Panc1 (cell line): ENCODE data around the gene SLC38A4. TPM values are rescaled to one million over a fixed set of nuclear protein-coding genes. Genes with fewer than 3 reads are reported as not detected.

Source experiments
- ATAC-seq: fragments of 200-7000 bp; cut with Tn5 transposase; 2 replicates; pipeline ENCODE4 v1.9.1; 2020; ENCODE audit warnings: mild to moderate bottlenecking, moderate library complexity
- BruUV-seq: library from RNA; stranded (reverse); fragments of 400-500 nt; replicated peaks from 2 replicates; lab custom pipeline; 2021; lab: Mats Ljungman, UMichigan
- CTCF ChIA-PET: fragments of 300-600 bp; sonication (Branson Sonifier 250); formaldehyde crosslinking; loops from one replicate; lab custom pipeline; 2022; ENCODE audit warnings: antibody characterized with exemption; lab: Charles Lee
- POLR2A ChIA-PET: fragments of 300-600 bp; sonication (Branson Sonifier 250); formaldehyde crosslinking; loops from one replicate; lab custom pipeline; 2022; ENCODE audit warnings: antibody characterized with exemption; lab: Charles Lee
- DNase-seq: peaks from one replicate; pipeline ENCODE4 v3.0.0-alpha.2; 2010; ENCODE audit warnings: low read depth, low spot score
- H3K27ac ChIP-seq: 2 replicates; pipeline ENCODE4 v1.5.1; 2011; ENCODE audit warnings: mild to moderate bottlenecking, low read length, inconsistent platforms
- H3K27me3 ChIP-seq: fragments of 200-500 bp; sonication (Bioruptor generic); 2 replicates; pipeline ENCODE4 v1.6.0; 2014; ENCODE audit warnings: low read length, inconsistent platforms; ENCODE audit not compliant: control insufficient read depth, insufficient read depth
- H3K36me3 ChIP-seq: fragments of 200-500 bp; sonication (Bioruptor generic); 2 replicates; pipeline ENCODE4 v1.5.1; 2014; ENCODE audit warnings: inconsistent platforms, mild to moderate bottlenecking, low read length, moderate library complexity; ENCODE audit not compliant: control insufficient read depth, insufficient read depth
- H3K4me1 ChIP-seq: 2 replicates; pipeline ENCODE4 v1.5.1; 2011; ENCODE audit warnings: inconsistent platforms, mild to moderate bottlenecking, low read length, moderate library complexity; ENCODE audit not compliant: control insufficient read depth, insufficient read depth
- H3K4me3 ChIP-seq, 2 experiments: 2 replicates each; pipeline ENCODE4 v1.5.1; 2011 to 2012; ENCODE audit warnings: low read depth in 2 of 2, low read length in 2 of 2, mild to moderate bottlenecking in 2 of 2, inconsistent platforms in 1 of 2, moderate library complexity in 1 of 2
- H3K9me3 ChIP-seq: fragments of 200-500 bp; sonication (Bioruptor generic); 2 replicates; pipeline ENCODE4 v1.5.1; 2014; ENCODE audit warnings: low read depth, mild to moderate bottlenecking, inconsistent platforms, low read length, moderate library complexity; ENCODE audit not compliant: control insufficient read depth, insufficient read depth
- POLR2AphosphoS5 ChIP-seq: IDR thresholded peaks from 2 replicates; pipeline ENCODE4 v1.6.1; 2012; ENCODE audit warnings: mild to moderate bottlenecking, low read depth, low read length, moderate library complexity
- REST ChIP-seq, 2 experiments: IDR thresholded peaks; 2 replicates each; pipeline ENCODE4 v1.6.1; 2011 to 2012; ENCODE audit warnings: low read depth in 2 of 2, control low read depth in 1 of 2, low read length in 1 of 2, mild to moderate bottlenecking in 1 of 2, moderate library complexity in 1 of 2; ENCODE audit not compliant: insufficient read depth in 1 of 2
- TCF7L2 ChIP-seq: IDR thresholded peaks from 2 replicates; pipeline ENCODE4 v1.6.1; 2011; ENCODE audit warnings: mild to moderate bottlenecking, low read depth, low read length, inconsistent platforms
- in situ Hi-C: cut with HindIII; loops from 2 replicates; pipeline ENCODE4 v1.10.0; 2016; ENCODE audit warnings: low sequenced_read_pairs, low pct_unique_long_range_greater_than_20kb
- intact Hi-C: fragments of 100-400 bp; cut with micrococcal nuclease; formaldehyde crosslinking; loops from one replicate; pipeline ENCODE4 v1.10.0; 2022; ENCODE audit not compliant: unreplicated experiment
- total RNA-seq: library from RNA; stranded (reverse); gene quantifications from one replicate; pipeline ENCODE4 v1.2.1, GENCODE V29; 2021; ENCODE audit not compliant: unreplicated experiment
- TF ChIP-seq, protein P1 (sequence below): fragments of 450-650 bp; IDR thresholded peaks from 2 replicates; pipeline ENCODE4 v1.5.1; 2017; ENCODE audit warnings: mild to moderate bottlenecking

The SLC38A4 gene
- total RNA-seq, 1 experiment from 2014 or later: 2.5 TPM

GRCh38 chr12:46752396-46752795, 73.4 kb downstream of the SLC38A4 start:
- intact Hi-C loops (no loop called here), in situ Hi-C loops (no loop called here)
- ATAC-seq: no peak
- Histone ChIP-seq H3K27me3 (no peaks in the 10 kb centered on the region), H3K27ac (no peak overlapping the region), H3K4me3 (no peak overlapping the region), H3K4me1 (no peaks in the 10 kb centered on the region), H3K9me3 (no peaks in the 10 kb centered on the region), H3K36me3 (no peaks in the 10 kb centered on the region)
- TF ChIP-seq POLR2AphosphoS5: no peak
- TF ChIP-seq, protein P1, sequence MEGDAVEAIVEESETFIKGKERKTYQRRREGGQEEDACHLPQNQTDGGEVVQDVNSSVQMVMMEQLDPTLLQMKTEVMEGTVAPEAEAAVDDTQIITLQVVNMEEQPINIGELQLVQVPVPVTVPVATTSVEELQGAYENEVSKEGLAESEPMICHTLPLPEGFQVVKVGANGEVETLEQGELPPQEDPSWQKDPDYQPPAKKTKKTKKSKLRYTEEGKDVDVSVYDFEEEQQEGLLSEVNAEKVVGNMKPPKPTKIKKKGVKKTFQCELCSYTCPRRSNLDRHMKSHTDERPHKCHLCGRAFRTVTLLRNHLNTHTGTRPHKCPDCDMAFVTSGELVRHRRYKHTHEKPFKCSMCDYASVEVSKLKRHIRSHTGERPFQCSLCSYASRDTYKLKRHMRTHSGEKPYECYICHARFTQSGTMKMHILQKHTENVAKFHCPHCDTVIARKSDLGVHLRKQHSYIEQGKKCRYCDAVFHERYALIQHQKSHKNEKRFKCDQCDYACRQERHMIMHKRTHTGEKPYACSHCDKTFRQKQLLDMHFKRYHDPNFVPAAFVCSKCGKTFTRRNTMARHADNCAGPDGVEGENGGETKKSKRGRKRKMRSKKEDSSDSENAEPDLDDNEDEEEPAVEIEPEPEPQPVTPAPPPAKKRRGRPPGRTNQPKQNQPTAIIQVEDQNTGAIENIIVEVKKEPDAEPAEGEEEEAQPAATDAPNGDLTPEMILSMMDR: no peak
- ChIA-PET CTCF (no interaction called here), POLR2A (no interaction called here)
- DNase-seq: no peak
- BruUV-seq: no TSS peak

DNA sequence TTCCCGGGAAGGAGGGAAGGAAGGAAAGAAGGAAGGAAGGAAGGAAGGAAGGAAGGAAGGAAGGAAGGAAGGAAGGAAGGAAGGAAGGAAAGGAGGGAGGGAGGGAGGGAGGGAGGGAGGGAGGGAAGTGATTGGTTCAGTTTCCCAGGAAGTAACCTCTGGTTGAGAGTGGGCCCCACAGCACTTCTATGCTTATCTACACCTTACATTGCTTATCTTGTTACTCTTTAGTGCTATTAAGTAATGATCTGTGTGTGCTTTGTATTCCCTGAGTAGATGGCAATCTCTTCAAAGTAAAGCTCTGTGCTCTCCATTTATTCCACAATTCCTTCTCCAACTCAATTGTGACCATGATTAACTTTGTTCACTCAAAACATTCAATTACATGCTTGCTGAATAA, 74.6 kb downstream of the SLC38A4 start:
- in situ Hi-C loops (no loop called here), intact Hi-C loops (no loop called here)
- no peak for TF ChIP-seq REST (IDR thresholded peaks at IDR 0.05; ENCODE audit: insufficient read depth in 1 of 2, low read depth in 2 of 2, low read length in 1 of 2)
- DNase-seq (no peak), ATAC-seq (no peak)
- ChIA-PET CTCF (no interaction called here), POLR2A (no interaction called here)
- Histone ChIP-seq H3K27me3 (no peaks in the 10 kb centered on the region), H3K4me3 (no peak overlapping the region), H3K9me3 (no peaks in the 10 kb centered on the region), H3K4me1 (no peaks in the 10 kb centered on the region), H3K27ac (no peak overlapping the region), H3K36me3 (no peaks in the 10 kb centered on the region)
- no TSS peak for BruUV-seq

DNA sequence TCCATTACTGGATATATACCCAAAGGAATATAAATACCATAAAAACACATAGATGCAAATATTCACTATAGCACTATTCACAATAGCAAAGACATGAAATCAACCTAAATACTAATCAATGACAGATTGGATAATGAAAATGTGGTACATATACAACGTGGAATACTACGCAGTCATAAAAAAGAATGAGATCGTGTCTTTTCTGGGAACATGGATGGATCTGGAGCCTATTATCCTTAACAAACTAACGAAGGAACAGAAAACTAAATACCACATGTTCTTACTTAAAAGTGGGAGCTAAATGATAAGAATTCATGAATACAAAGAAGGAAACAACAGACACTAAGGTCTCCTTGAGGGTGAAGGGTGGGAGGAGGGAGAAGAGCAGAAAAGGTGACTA, 76.5 kb downstream of the SLC38A4 start:
- Histone ChIP-seq H3K27ac (no peak overlapping the region), H3K36me3 (no peaks in the 10 kb centered on the region), H3K4me3 (no peak overlapping the region), H3K27me3 (no peaks in the 10 kb centered on the region), H3K4me1 (no peaks in the 10 kb centered on the region), H3K9me3 (no peaks in the 10 kb centered on the region)
- no TSS peak for BruUV-seq
- TF ChIP-seq TCF7L2 (no peak), POLR2AphosphoS5 (no peak), REST (IDR thresholded peaks at IDR 0.05; ENCODE audit: insufficient read depth in 1 of 2, low read depth in 2 of 2, low read length in 1 of 2) (no peak)
- TF ChIP-seq, protein P1: no peak
- intact Hi-C loops (no loop called here), in situ Hi-C loops (no loop called here)
- ChIA-PET POLR2A (no interaction called here), CTCF (no interaction called here)
- ATAC-seq (no peak), DNase-seq (no peak)
